NCI-H2227 (cell line): Measurements from ENCODE around the gene FAT2.
A peak's percentile ranks its signal among the peaks of the same experiment; 100 is the strongest.

Experiments used
- DNase-seq: peaks from one replicate; lab custom pipeline; 2025; ENCODE audit not compliant: unreplicated experiment; lab: John Stamatoyannopoulos, UW

The FAT2 gene

GRCh38 chr5:151591144-151591819, at the start of gene FAT2:
TSS of gene FAT2 (minus strand) at chr5:151591331. CDS start at chr5:151568931, 22,400 bp downstream.
- DNase-seq, result no peak

GRCh38 chr5:151638619-151639018, 47.5 kb upstream of the FAT2 start:
- no peak for DNase-seq

GRCh38 chr5:151637676-151638075, 46.5 kb upstream of the FAT2 start:
- no peak for DNase-seq

- DNase-seq, result no peak
These were observed 42.8 kb upstream of the FAT2 start for GRCh38 chr5:151633892-151634291.

GRCh38 chr5:151632941-151633340, 41.8 kb upstream of the FAT2 start:
- DNase-seq, result no peak

- DNase-seq, result no peak
These were observed 41.4 kb upstream of the FAT2 start for GRCh38 chr5:151632524-151632923.

GRCh38 chr5:151631941-151632340, 40.8 kb upstream of the FAT2 start:
- no peak for DNase-seq

GRCh38 chr5:151630088-151630487, 39.0 kb upstream of the FAT2 start:
- DNase-seq, result no peak

GRCh38 chr5:151628112-151628823, 37.1 kb upstream of the FAT2 start:
- no peak for DNase-seq

GRCh38 chr5:151627650-151628049, 36.5 kb upstream of the FAT2 start:
- DNase-seq, result no peak

GRCh38 chr5:151625285-151625684, 34.2 kb upstream of the FAT2 start:
- no peak for DNase-seq

GRCh38 chr5:151624476-151624875, 33.3 kb upstream of the FAT2 start:
- no peak for DNase-seq

GRCh38 chr5:151622367-151623088, 31.4 kb upstream of the FAT2 start:
- DNase-seq, result peak; percentile 25

- DNase-seq, result no peak
These were observed 29.3 kb upstream of the FAT2 start for GRCh38 chr5:151620461-151620840.

GRCh38 chr5:151619812-151620460, 28.8 kb upstream of the FAT2 start:
- DNase-seq, result no peak

- DNase-seq, result no peak
These were observed 27.8 kb upstream of the FAT2 start for GRCh38 chr5:151618907-151619306.

- DNase-seq, result no peak
These were observed 26.9 kb upstream of the FAT2 start for GRCh38 chr5:151617841-151618710.

- no peak for DNase-seq
These were observed 26.3 kb upstream of the FAT2 start for GRCh38 chr5:151617383-151617840.

GRCh38 chr5:151615431-151615830, 24.3 kb upstream of the FAT2 start:
- no peak for DNase-seq

GRCh38 chr5:151614565-151614964, 23.4 kb upstream of the FAT2 start:
- no peak for DNase-seq
